HG02763 (cell line): ENCODE data around the gene PDE4D.
"Not testable (repeated sequence)": the region's sequence is repeated elsewhere in the genome, so short reads cannot be mapped to it uniquely, and the experiment has no call there.

ENCODE experiments used
- ATAC-seq: cut with Tn5 transposase; IDR thresholded peaks from one replicate; pipeline ENCODE4 v1.9.1; 2021; ENCODE audit warnings: mild to moderate bottlenecking, moderate library complexity; ENCODE audit not compliant: unreplicated experiment

PDE4D gene

GRCh38 chr5:59005934-59006701 lies 887.4 kb downstream of the PDE4D start:
- ATAC-seq = no peak

GRCh38 chr5:59003641-59004040 lies 889.9 kb downstream of the PDE4D start:
- ATAC-seq = no peak

- no peak for ATAC-seq
These were observed 890.4 kb downstream of the PDE4D start for GRCh38 chr5:59003124-59003523.

GRCh38 chr5:59002162-59002825 lies 891.2 kb downstream of the PDE4D start:
- no peak for ATAC-seq

- ATAC-seq = no peak
These were observed 891.8 kb downstream of the PDE4D start for GRCh38 chr5:59001716-59002115.

- ATAC-seq = no peak
These were observed 892.4 kb downstream of the PDE4D start for GRCh38 chr5:59001154-59001553.

GRCh38 chr5:59000211-59000610 lies 893.3 kb downstream of the PDE4D start:
- ATAC-seq = no peak

GRCh38 chr5:58999804-59000203 lies 893.7 kb downstream of the PDE4D start:
- no peak for ATAC-seq

- no peak for ATAC-seq
These were observed 895.0 kb downstream of the PDE4D start for GRCh38 chr5:58998544-58998943.

GRCh38 chr5:58995779-58996178 lies 897.7 kb downstream of the PDE4D start:
- ATAC-seq = not testable (repeated sequence)

GRCh38 chr5:58993461-58993860 lies 900.1 kb downstream of the PDE4D start:
- ATAC-seq = no peak

GRCh38 chr5:58988938-58989337 lies 904.6 kb downstream of the PDE4D start:
- ATAC-seq = no peak

GRCh38 chr5:58987193-58987592 lies 906.3 kb downstream of the PDE4D start:
- no peak for ATAC-seq

- ATAC-seq = no peak
These were observed 907.2 kb downstream of the PDE4D start for GRCh38 chr5:58986281-58986680.

GRCh38 chr5:58985759-58986158 lies 907.8 kb downstream of the PDE4D start:
- ATAC-seq = no peak

GRCh38 chr5:58985311-58985710 lies 908.2 kb downstream of the PDE4D start:
- ATAC-seq = no peak

- ATAC-seq = no peak
These were observed 909.7 kb downstream of the PDE4D start for GRCh38 chr5:58983526-58984452.

GRCh38 chr5:58980890-58981289 lies 912.6 kb downstream of the PDE4D start:
- no peak for ATAC-seq

GRCh38 chr5:58979090-58979489 lies 914.4 kb downstream of the PDE4D start:
- no peak for ATAC-seq

GRCh38 chr5:58974601-58975000 lies 918.9 kb downstream of the PDE4D start:
- no peak for ATAC-seq

GRCh38 chr5:58974083-58974482 lies 919.4 kb downstream of the PDE4D start:
- no peak for ATAC-seq
